Progenitor cell of endocrine pancreas (in vitro differentiated cells): ENCODE results near the gene PAPPA. TPM values are rescaled to one million over a fixed set of nuclear protein-coding genes. Genes with fewer than 3 reads are reported as not detected.

Experiments used
- DNase-seq: peaks from one replicate; pipeline ENCODE4 v3.0.0; 2021; ENCODE audit warnings: low spot score; ENCODE audit not compliant: unreplicated experiment
- H3K27ac Mint-ChIP-seq: 2 replicates; pipeline ENCODE4 v1.8.0; 2021; ENCODE audit warnings: mild to moderate bottlenecking, moderate library complexity, mixed read lengths
- H3K27me3 Mint-ChIP-seq: 2 replicates; pipeline ENCODE4 v1.8.0; 2021; ENCODE audit warnings: mixed read lengths
- H3K36me3 Mint-ChIP-seq: 2 replicates; pipeline ENCODE4 v1.8.0; 2022; ENCODE audit warnings: mixed read lengths; ENCODE audit not compliant: insufficient read depth
- H3K4me1 Mint-ChIP-seq: 2 replicates; pipeline ENCODE4 v1.8.0; 2021; ENCODE audit warnings: low read depth, mixed read lengths
- H3K4me3 Mint-ChIP-seq: 2 replicates; pipeline ENCODE4 v1.8.0; 2021; ENCODE audit warnings: low read depth, mild to moderate bottlenecking, moderate library complexity, mixed read lengths
- H3K9me3 Mint-ChIP-seq: 2 replicates; pipeline ENCODE4 v1.8.0; 2021; ENCODE audit warnings: low read depth, mixed read lengths
- total RNA-seq: library from RNA; stranded (reverse); gene quantifications from 2 replicates; pipeline ENCODE4 v1.2.1, GENCODE V29; 2021
- TF ChIP-seq, protein P1 (sequence below): fragments of 200-600 bp; sonication (generic); IDR thresholded peaks from one replicate; pipeline ENCODE4 v1.5.0; 2021; ENCODE audit warnings: antibody characterized with exemption, mild to moderate bottlenecking; ENCODE audit not compliant: unreplicated experiment

The PAPPA gene
- total RNA-seq, 1 donor from 2014 or later: 0.36 TPM

DNA sequence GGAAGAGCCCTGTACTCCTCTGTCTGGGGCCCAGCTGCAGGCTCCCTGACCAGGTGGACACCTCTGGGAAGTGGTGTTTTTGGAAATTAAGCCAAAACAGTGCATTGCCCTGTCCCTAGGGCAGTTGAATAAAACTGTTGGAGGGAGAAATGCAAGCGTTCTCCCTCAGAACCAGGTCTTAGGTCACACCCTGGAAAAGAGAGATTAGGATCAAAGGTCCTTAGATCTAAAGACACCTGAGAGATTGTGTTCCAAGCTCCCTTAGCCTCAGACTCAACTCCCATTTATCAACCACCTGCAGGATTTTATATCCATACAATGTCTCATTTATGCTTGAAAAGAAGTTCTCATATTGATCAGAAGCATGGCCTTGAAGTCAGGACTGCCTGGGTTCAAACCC, 64.8 kb downstream of the PAPPA start:
- Mint-ChIP-seq H3K4me3 (no peak overlapping the region), H3K4me1 (no peaks in the 10 kb centered on the region), H3K27ac (no peak overlapping the region), H3K27me3 (peaks cover 2% of the 10 kb centered on the region), H3K36me3 (no peaks in the 10 kb centered on the region), H3K9me3 (no peaks in the 10 kb centered on the region)
- no peak for DNase-seq
- TF ChIP-seq, protein P1, sequence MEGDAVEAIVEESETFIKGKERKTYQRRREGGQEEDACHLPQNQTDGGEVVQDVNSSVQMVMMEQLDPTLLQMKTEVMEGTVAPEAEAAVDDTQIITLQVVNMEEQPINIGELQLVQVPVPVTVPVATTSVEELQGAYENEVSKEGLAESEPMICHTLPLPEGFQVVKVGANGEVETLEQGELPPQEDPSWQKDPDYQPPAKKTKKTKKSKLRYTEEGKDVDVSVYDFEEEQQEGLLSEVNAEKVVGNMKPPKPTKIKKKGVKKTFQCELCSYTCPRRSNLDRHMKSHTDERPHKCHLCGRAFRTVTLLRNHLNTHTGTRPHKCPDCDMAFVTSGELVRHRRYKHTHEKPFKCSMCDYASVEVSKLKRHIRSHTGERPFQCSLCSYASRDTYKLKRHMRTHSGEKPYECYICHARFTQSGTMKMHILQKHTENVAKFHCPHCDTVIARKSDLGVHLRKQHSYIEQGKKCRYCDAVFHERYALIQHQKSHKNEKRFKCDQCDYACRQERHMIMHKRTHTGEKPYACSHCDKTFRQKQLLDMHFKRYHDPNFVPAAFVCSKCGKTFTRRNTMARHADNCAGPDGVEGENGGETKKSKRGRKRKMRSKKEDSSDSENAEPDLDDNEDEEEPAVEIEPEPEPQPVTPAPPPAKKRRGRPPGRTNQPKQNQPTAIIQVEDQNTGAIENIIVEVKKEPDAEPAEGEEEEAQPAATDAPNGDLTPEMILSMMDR: no peak

DNA sequence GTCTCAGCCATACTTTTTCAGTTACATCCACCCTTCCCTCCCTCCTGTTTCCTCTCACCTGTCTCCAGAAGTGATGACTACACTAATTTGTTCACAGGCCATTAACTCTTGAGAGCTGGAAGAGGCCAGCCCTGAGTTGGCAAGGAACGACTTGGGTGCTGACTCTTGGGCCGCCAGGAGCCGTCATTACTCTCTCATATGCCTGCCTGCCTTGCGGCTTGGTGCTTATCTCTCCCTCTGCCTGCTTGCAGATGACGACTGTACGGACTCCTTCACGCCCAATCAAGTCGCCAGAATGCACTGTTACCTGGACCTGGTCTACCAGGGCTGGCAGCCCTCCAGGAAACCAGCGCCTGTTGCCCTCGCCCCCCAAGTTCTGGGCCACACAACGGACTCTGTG, 66.1 kb downstream of the PAPPA start:
- DNase-seq: no peak
- no peak overlapping the region for H3K4me3 Mint-ChIP-seq
- H3K4me1 Mint-ChIP-seq: no peaks in the 10 kb centered on the region
- H3K36me3 Mint-ChIP-seq: no peaks in the 10 kb centered on the region
- H3K27ac Mint-ChIP-seq: no peak overlapping the region
- H3K9me3 Mint-ChIP-seq: no peaks in the 10 kb centered on the region
- TF ChIP-seq, protein P1: no peak
- H3K27me3 Mint-ChIP-seq: peaks cover 2% of the 10 kb centered on the region

DNA sequence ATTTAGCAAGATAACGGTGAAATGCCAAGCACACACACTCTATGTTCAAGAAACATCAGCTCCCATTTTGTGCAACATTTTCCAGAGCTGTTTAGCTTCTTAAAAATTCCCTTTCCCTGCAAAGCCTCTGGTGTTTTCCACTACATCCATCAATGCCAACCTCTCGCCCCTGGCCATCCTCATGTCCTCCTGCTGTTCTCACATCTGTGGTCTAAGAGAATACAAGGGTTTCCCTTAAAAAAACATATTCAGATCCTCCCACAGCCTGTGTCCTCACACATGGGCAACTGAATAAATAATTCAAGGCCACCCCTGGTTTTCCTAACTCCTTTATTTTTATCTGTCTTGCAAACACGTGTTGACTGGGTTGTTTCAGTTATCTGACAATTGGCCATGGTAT, 70.3 kb downstream of the PAPPA start:
- TF ChIP-seq, protein P1: no peak
- Mint-ChIP-seq H3K9me3 (no peaks in the 10 kb centered on the region), H3K4me3 (no peak overlapping the region), H3K27me3 (peaks cover 14% of the 10 kb centered on the region), H3K27ac (no peak overlapping the region), H3K4me1 (no peaks in the 10 kb centered on the region), H3K36me3 (no peaks in the 10 kb centered on the region)
- no peak for DNase-seq

DNA sequence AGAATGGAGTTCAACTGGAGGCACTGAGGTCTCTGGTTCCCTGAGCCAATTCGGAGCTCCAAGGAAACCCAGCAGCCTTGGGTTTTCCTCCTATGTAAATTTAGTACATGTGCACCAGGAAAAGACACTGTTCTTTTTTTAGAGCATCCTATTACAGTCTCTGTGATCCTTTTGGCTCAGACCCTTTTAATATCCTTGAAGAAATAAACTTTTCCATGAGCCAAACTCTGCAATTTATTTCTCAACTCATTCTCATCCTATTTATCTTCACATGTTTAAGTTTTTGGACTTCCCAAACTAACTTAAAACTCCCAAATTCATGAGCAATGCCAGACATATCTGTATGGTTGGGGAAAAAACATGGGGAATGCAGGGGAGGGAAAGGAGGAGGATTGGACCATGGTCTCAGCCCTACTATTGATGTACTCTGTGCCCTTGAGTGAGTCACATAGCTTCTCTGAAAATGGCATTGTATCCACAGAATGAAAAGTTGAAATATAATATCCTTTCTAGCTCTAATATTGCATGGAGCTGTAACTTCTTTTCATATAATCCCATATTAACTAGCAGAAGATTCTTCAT, 76.6 kb downstream of the PAPPA start:
- H3K9me3 Mint-ChIP-seq: no peaks in the 10 kb centered on the region
- no peak overlapping the region for H3K27ac Mint-ChIP-seq
- H3K4me1 Mint-ChIP-seq: no peaks in the 10 kb centered on the region
- no peaks in the 10 kb centered on the region for H3K36me3 Mint-ChIP-seq
- H3K4me3 Mint-ChIP-seq: no peak overlapping the region
- TF ChIP-seq, protein P1: no peak
- DNase-seq: no peak
- H3K27me3 Mint-ChIP-seq: peaks cover 29% of the 10 kb centered on the region

DNA sequence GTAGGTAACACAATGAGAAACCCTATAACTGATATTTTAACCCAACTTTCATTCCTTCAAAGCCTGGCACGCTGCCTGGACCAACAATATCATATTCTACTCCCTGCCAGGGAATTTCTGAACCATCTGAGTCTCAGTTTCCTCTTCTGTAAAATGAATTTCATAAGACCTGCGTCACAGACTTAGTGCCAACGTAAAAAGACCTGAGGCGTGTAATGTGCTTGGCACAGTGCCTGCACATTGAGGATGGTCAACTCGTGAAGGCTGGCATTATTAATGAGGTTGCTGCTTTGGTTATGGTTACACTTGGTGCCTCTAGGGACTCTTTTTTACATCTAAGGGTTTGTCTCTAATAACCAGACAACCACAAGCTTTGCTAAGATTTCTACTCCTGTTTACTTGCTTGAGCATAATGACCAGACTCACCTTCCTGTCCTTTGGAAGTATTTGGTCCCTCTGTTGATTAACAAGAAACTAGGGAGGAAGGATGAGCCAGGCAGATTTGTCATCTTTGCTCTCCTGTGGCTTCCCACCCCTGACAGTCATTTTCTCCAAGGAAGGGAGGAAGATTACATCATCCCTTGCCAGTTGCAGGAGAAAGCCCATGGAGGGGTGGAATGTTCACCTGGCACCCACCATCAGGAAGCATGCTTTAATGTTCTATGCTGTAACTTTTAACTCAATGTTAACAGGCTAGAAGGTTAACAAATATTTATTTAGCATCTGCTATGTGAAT, 79.0 kb downstream of the PAPPA start:
- no peak for DNase-seq
- Mint-ChIP-seq H3K4me3 (no peak overlapping the region), H3K36me3 (no peaks in the 10 kb centered on the region), H3K4me1 (no peaks in the 10 kb centered on the region), H3K27ac (no peak overlapping the region), H3K27me3 (peaks cover 22% of the 10 kb centered on the region), H3K9me3 (no peaks in the 10 kb centered on the region)
- TF ChIP-seq, protein P1: no peak
